IgD-negative memory B cell (primary cell): ENCODE data around the gene STX1B. TPM values are rescaled to one million over a fixed set of nuclear protein-coding genes. Genes with fewer than 3 reads are reported as not detected.
"Not testable (repeated sequence)": the region's sequence is repeated elsewhere in the genome, so short reads cannot be mapped to it uniquely, and the experiment has no call there.

Experiments
- H3K27ac Mint-ChIP-seq, 3 donors: one replicate each; pipeline ENCODE4 v1.8.0; 2020 to 2022; ENCODE audit warnings: mild to moderate bottlenecking in 3 of 3, mixed read lengths in 3 of 3, moderate library complexity in 1 of 3
- H3K27me3 Mint-ChIP-seq: one replicate; pipeline ENCODE4 v1.8.0; 2021; ENCODE audit warnings: mixed read lengths
- H3K36me3 Mint-ChIP-seq: one replicate; pipeline ENCODE4 v1.8.0; 2020; ENCODE audit warnings: mild to moderate bottlenecking, mixed read lengths
- H3K4me1 Mint-ChIP-seq, 3 donors: one replicate each; pipeline ENCODE4 v1.8.0; 2020 to 2022; ENCODE audit warnings: mixed read lengths in 3 of 3, mild to moderate bottlenecking in 1 of 3
- H3K4me3 Mint-ChIP-seq, 4 donors: one replicate each; pipeline ENCODE4 v1.8.0; 2020 to 2022; ENCODE audit warnings: mild to moderate bottlenecking in 4 of 4, mixed read lengths in 4 of 4, moderate library complexity in 3 of 4
- H3K9me3 Mint-ChIP-seq, 3 donors: one replicate each; pipeline ENCODE4 v1.8.0; 2020 to 2021; ENCODE audit warnings: mixed read lengths in 3 of 3, mild to moderate bottlenecking in 1 of 3
- polyA plus RNA-seq: library from polyadenylated mRNA; unstranded; fragments of 300-500 nt; fragmentation: Illumina TruSeq; gene quantifications from one replicate; pipeline ENCODE4 v1.2.3, GENCODE V29; 2021

The STX1B gene
- polyA plus RNA-seq, 1 donor from 2014 or later: 0.18 TPM

- Mint-ChIP-seq H3K27ac (no peak overlapping the region), H3K4me1 (no peaks in the 10 kb centered on the region)
Observed at GRCh38 chr16:31025339-31025738, 14.9 kb upstream of the STX1B start.

GRCh38 chr16:31023627-31024226 is 13.3 kb upstream of the STX1B start:
- Mint-ChIP-seq H3K27me3 (no peaks in the 10 kb centered on the region), H3K9me3 (no peaks in the 10 kb centered on the region), H3K4me1 (no peaks in the 10 kb centered on the region), H3K36me3 (no peaks in the 10 kb centered on the region), H3K4me3 (no peak overlapping the region), H3K27ac (no peak overlapping the region)

More at GRCh38 chr16:31025339-31025738, 14.9 kb upstream of the STX1B start:
- no peaks in the 10 kb centered on the region for H3K36me3 Mint-ChIP-seq
- H3K4me3 Mint-ChIP-seq: no peak overlapping the region
- H3K27me3 Mint-ChIP-seq: no peaks in the 10 kb centered on the region
- no peaks in the 10 kb centered on the region for H3K9me3 Mint-ChIP-seq

GRCh38 chr16:31023252-31023602 is 12.8 kb upstream of the STX1B start:
- Mint-ChIP-seq H3K9me3 (no peaks in the 10 kb centered on the region), H3K27ac (no peak overlapping the region), H3K27me3 (no peaks in the 10 kb centered on the region), H3K36me3 (peaks cover under 1% of the 10 kb centered on the region), H3K4me3 (no peak overlapping the region), H3K4me1 (peaks cover 0 to under 1% (median 0%) of the 10 kb centered on the region in 3 donors)

- Mint-ChIP-seq H3K9me3 (no peaks in the 10 kb centered on the region), H3K27me3 (no peaks in the 10 kb centered on the region), H3K36me3 (peaks cover 2% of the 10 kb centered on the region), H3K4me3 (no peak overlapping the region), H3K27ac (no peak overlapping the region), H3K4me1 (peaks cover 0 to 2% (median 0%) of the 10 kb centered on the region in 3 donors)
Observed at GRCh38 chr16:31022544-31023251, 12.3 kb upstream of the STX1B start.

GRCh38 chr16:31020536-31020935 is 10.1 kb upstream of the STX1B start:
- Mint-ChIP-seq H3K9me3 (no peaks in the 10 kb centered on the region), H3K27ac (no peak overlapping the region), H3K4me3 (no peak overlapping the region), H3K4me1 (peaks cover 0 to 2% (median 0%) of the 10 kb centered on the region in 3 donors), H3K27me3 (peaks cover 2% of the 10 kb centered on the region), H3K36me3 (peaks cover 2% of the 10 kb centered on the region)

- H3K27me3 Mint-ChIP-seq, H3K4me1 Mint-ChIP-seq, H3K9me3 Mint-ChIP-seq, H3K36me3 Mint-ChIP-seq, H3K4me3 Mint-ChIP-seq, H3K27ac Mint-ChIP-seq: not testable (repeated sequence)
Observed at GRCh38 chr16:31017756-31018155, 7.3 kb upstream of the STX1B start.

- peaks cover 0 to 5% (median 3%) of the 10 kb centered on the region in 3 donors for H3K4me1 Mint-ChIP-seq
- no peak overlapping the region for H3K4me3 Mint-ChIP-seq
- H3K36me3 Mint-ChIP-seq: peaks cover 5% of the 10 kb centered on the region
- H3K27me3 Mint-ChIP-seq: peaks cover 18% of the 10 kb centered on the region
- H3K27ac Mint-ChIP-seq: no peak overlapping the region
- no peaks in the 10 kb centered on the region for H3K9me3 Mint-ChIP-seq
Observed at GRCh38 chr16:31016018-31016417, 5.6 kb upstream of the STX1B start.

GRCh38 chr16:31013292-31013691 is 2.9 kb upstream of the STX1B start:
- H3K27ac Mint-ChIP-seq, H3K36me3 Mint-ChIP-seq, H3K4me1 Mint-ChIP-seq, H3K9me3 Mint-ChIP-seq: not testable (repeated sequence)
- Mint-ChIP-seq H3K27me3 (peaks cover 27% of the 10 kb centered on the region), H3K4me3 (peak overlapping the region in 1 of 4 donors; percentile 65)

GRCh38 chr16:31011815-31012214 is 1.4 kb upstream of the STX1B start:
- Mint-ChIP-seq H3K4me3 (peak overlapping the region in 2 of 4 donors; percentile 37 to 65), H3K27me3 (peaks cover 29% of the 10 kb centered on the region)
- H3K4me1 Mint-ChIP-seq, H3K27ac Mint-ChIP-seq, H3K9me3 Mint-ChIP-seq, H3K36me3 Mint-ChIP-seq: not testable (repeated sequence)

GRCh38 chr16:31009894-31010584 is 399 bp downstream of the STX1B start:
- Mint-ChIP-seq H3K4me1 (peaks cover 0 to 5% (median 3%) of the 10 kb centered on the region in 3 donors), H3K27me3 (peaks cover 29% of the 10 kb centered on the region), H3K9me3 (no peaks in the 10 kb centered on the region), H3K4me3 (peak overlapping the region in 2 of 4 donors; percentile 56 to 58), H3K36me3 (peaks cover 4% of the 10 kb centered on the region), H3K27ac (no peak overlapping the region)

GRCh38 chr16:31009120-31009519 is 1.3 kb downstream of the STX1B start:
- Mint-ChIP-seq H3K27ac (no peak overlapping the region), H3K9me3 (no peaks in the 10 kb centered on the region), H3K4me3 (peak overlapping the region in 1 of 4 donors; percentile 6), H3K36me3 (peaks cover 4% of the 10 kb centered on the region), H3K4me1 (peaks cover 0 to 4% (median 3%) of the 10 kb centered on the region in 3 donors), H3K27me3 (peaks cover 29% of the 10 kb centered on the region)

GRCh38 chr16:31008551-31008950 is 1.9 kb downstream of the STX1B start:
- H3K4me3 Mint-ChIP-seq: no peak overlapping the region
- peaks cover 4% of the 10 kb centered on the region for H3K36me3 Mint-ChIP-seq
- no peaks in the 10 kb centered on the region for H3K9me3 Mint-ChIP-seq
- no peak overlapping the region for H3K27ac Mint-ChIP-seq
- H3K4me1 Mint-ChIP-seq: peaks cover 0 to 4% (median 3%) of the 10 kb centered on the region in 3 donors
- H3K27me3 Mint-ChIP-seq: peaks cover 29% of the 10 kb centered on the region

GRCh38 chr16:31008149-31008548 is 2.3 kb downstream of the STX1B start:
- H3K4me3 Mint-ChIP-seq: no peak overlapping the region
- H3K27me3 Mint-ChIP-seq: peaks cover 32% of the 10 kb centered on the region
- no peak overlapping the region for H3K27ac Mint-ChIP-seq
- H3K9me3 Mint-ChIP-seq: no peaks in the 10 kb centered on the region
- H3K4me1 Mint-ChIP-seq: peaks cover 0 to 4% (median 0%) of the 10 kb centered on the region in 3 donors
- peaks cover 4% of the 10 kb centered on the region for H3K36me3 Mint-ChIP-seq

GRCh38 chr16:31007684-31008083 is 2.8 kb downstream of the STX1B start:
- no peaks in the 10 kb centered on the region for H3K9me3 Mint-ChIP-seq
- H3K27ac Mint-ChIP-seq: no peak overlapping the region
- H3K36me3 Mint-ChIP-seq: peaks cover 4% of the 10 kb centered on the region
- peaks cover 0 to 4% (median 0%) of the 10 kb centered on the region in 3 donors for H3K4me1 Mint-ChIP-seq
- no peak overlapping the region for H3K4me3 Mint-ChIP-seq
- H3K27me3 Mint-ChIP-seq: peaks cover 31% of the 10 kb centered on the region

GRCh38 chr16:31006589-31006988 is 3.8 kb downstream of the STX1B start:
- H3K36me3 Mint-ChIP-seq: peaks cover 4% of the 10 kb centered on the region
- peaks cover 22% of the 10 kb centered on the region for H3K27me3 Mint-ChIP-seq
- H3K4me1 Mint-ChIP-seq: peaks cover 0 to 4% (median 0%) of the 10 kb centered on the region in 3 donors
- H3K9me3 Mint-ChIP-seq: no peaks in the 10 kb centered on the region
- peak overlapping the region in 1 of 3 donors; percentile 72 for H3K27ac Mint-ChIP-seq
- H3K4me3 Mint-ChIP-seq: no peak overlapping the region
